Subcutaneous adipose tissue (tissue), 4 donors: ENCODE results near the gene TRIO. TPM values are rescaled to one million over a fixed set of nuclear protein-coding genes. Genes with fewer than 3 reads are reported as not detected.

Source experiments
- CTCF ChIP-seq: fragments of 450-650 bp; IDR thresholded peaks from one replicate; pipeline ENCODE4 v1.5.1; 2016; ENCODE audit warnings: low read depth, mild to moderate bottlenecking, control low read depth, antibody characterized with exemption, moderate library complexity
- total RNA-seq, 4 donors: library from RNA; depleted of rRNA; stranded (reverse); fragments of >200 nt; gene quantifications; one replicate each; pipeline ENCODE4 v1.1.0, GENCODE V29; 2016

TRIO gene
- total RNA-seq, 4 donors from 2014 or later = 193 to 238 (median 212) TPM

- TF ChIP-seq CTCF = no peak
Observed at GRCh38 chr5:14379739-14380497, 236.8 kb downstream of the TRIO start.

GRCh38 chr5:14380712-14381111 is 237.6 kb downstream of the TRIO start:
- no peak for TF ChIP-seq CTCF

- no peak for TF ChIP-seq CTCF
Observed at GRCh38 chr5:14382640-14383039, 239.5 kb downstream of the TRIO start.

GRCh38 chr5:14383923-14384322 is 240.8 kb downstream of the TRIO start:
- TF ChIP-seq CTCF = no peak

- TF ChIP-seq CTCF = no peak
Observed at GRCh38 chr5:14385019-14385418, 241.9 kb downstream of the TRIO start.

- TF ChIP-seq CTCF = no peak
Observed at GRCh38 chr5:14386884-14387624, 243.9 kb downstream of the TRIO start.

GRCh38 chr5:14388741-14389140 is 245.6 kb downstream of the TRIO start:
- TF ChIP-seq CTCF = no peak
